Nephron progenitor cell (in vitro differentiated cells): ENCODE results near the gene LRBA.
A peak's percentile ranks its signal among the peaks of the same experiment; 100 is the strongest.

ENCODE experiments used
- DNase-seq: peaks from one replicate; pipeline ENCODE4 v3.0.0; 2021
- H3K27ac Mint-ChIP-seq: 2 replicates; pipeline ENCODE4 v1.8.0; 2021; ENCODE audit warnings: mild to moderate bottlenecking, moderate library complexity, mixed read lengths
- H3K27me3 Mint-ChIP-seq: 2 replicates; pipeline ENCODE4 v1.8.0; 2021; ENCODE audit warnings: mild to moderate bottlenecking, low read depth, mixed read lengths; ENCODE audit not compliant: poor library complexity
- H3K36me3 Mint-ChIP-seq: 2 replicates; pipeline ENCODE4 v1.8.0; 2021; ENCODE audit warnings: low read depth, mixed read lengths
- H3K4me1 Mint-ChIP-seq: 2 replicates; pipeline ENCODE4 v1.8.0; 2021; ENCODE audit warnings: mixed read lengths
- H3K4me3 Mint-ChIP-seq: 2 replicates; pipeline ENCODE4 v1.8.0; 2021; ENCODE audit warnings: mild to moderate bottlenecking, moderate library complexity, mixed read lengths
- H3K9me3 Mint-ChIP-seq: 2 replicates; pipeline ENCODE4 v1.8.0; 2021; ENCODE audit warnings: mild to moderate bottlenecking, moderate library complexity, mixed read lengths
- CTCF ChIP-seq: fragments of 200-600 bp; sonication (generic); IDR thresholded peaks from 2 replicates; pipeline ENCODE4 v1.5.0; 2021; ENCODE audit warnings: antibody characterized with exemption

LRBA gene

GRCh38 chr4:150299816-150300215, 715.3 kb downstream of the LRBA start:
- H3K4me1 Mint-ChIP-seq = no peaks in the 10 kb centered on the region
- H3K27me3 Mint-ChIP-seq = no peaks in the 10 kb centered on the region
- no peak overlapping the region for H3K27ac Mint-ChIP-seq
- no peaks in the 10 kb centered on the region for H3K9me3 Mint-ChIP-seq
- no peak for TF ChIP-seq CTCF
- DNase-seq = no peak
- H3K4me3 Mint-ChIP-seq = no peak overlapping the region
- no peaks in the 10 kb centered on the region for H3K36me3 Mint-ChIP-seq

GRCh38 chr4:150297861-150298474, 717.1 kb downstream of the LRBA start:
- peak; percentile 66 for TF ChIP-seq CTCF
- Mint-ChIP-seq H3K4me1 (no peaks in the 10 kb centered on the region), H3K36me3 (no peaks in the 10 kb centered on the region), H3K9me3 (no peaks in the 10 kb centered on the region), H3K27me3 (no peaks in the 10 kb centered on the region), H3K4me3 (no peak overlapping the region), H3K27ac (no peak overlapping the region)
- peak; percentile 36 for DNase-seq

GRCh38 chr4:150289881-150290280, 725.2 kb downstream of the LRBA start:
- Mint-ChIP-seq H3K9me3 (peaks cover 9% of the 10 kb centered on the region), H3K4me3 (no peak overlapping the region), H3K36me3 (peaks cover 14% of the 10 kb centered on the region), H3K4me1 (peaks cover 21% of the 10 kb centered on the region), H3K27ac (no peak overlapping the region), H3K27me3 (no peaks in the 10 kb centered on the region)
- no peak for TF ChIP-seq CTCF
- DNase-seq = no peak

GRCh38 chr4:150289198-150289597, 725.9 kb downstream of the LRBA start:
- peaks cover 14% of the 10 kb centered on the region for H3K36me3 Mint-ChIP-seq
- H3K4me1 Mint-ChIP-seq = peaks cover 21% of the 10 kb centered on the region
- DNase-seq = no peak
- H3K4me3 Mint-ChIP-seq = no peak overlapping the region
- H3K27ac Mint-ChIP-seq = no peak overlapping the region
- no peak for TF ChIP-seq CTCF
- no peaks in the 10 kb centered on the region for H3K27me3 Mint-ChIP-seq
- peaks cover 9% of the 10 kb centered on the region for H3K9me3 Mint-ChIP-seq

GRCh38 chr4:150286656-150287055, 728.4 kb downstream of the LRBA start:
- no peak overlapping the region for H3K4me3 Mint-ChIP-seq
- no peak overlapping the region for H3K27ac Mint-ChIP-seq
- peaks cover 16% of the 10 kb centered on the region for H3K36me3 Mint-ChIP-seq
- peaks cover 3% of the 10 kb centered on the region for H3K9me3 Mint-ChIP-seq
- H3K4me1 Mint-ChIP-seq = peaks cover 23% of the 10 kb centered on the region
- DNase-seq = no peak
- H3K27me3 Mint-ChIP-seq = no peaks in the 10 kb centered on the region
- no peak for TF ChIP-seq CTCF

GRCh38 chr4:150283689-150284088, 731.4 kb downstream of the LRBA start:
- H3K9me3 Mint-ChIP-seq = peaks cover 3% of the 10 kb centered on the region
- no peak for TF ChIP-seq CTCF
- H3K4me1 Mint-ChIP-seq = peaks cover 25% of the 10 kb centered on the region
- H3K27ac Mint-ChIP-seq = no peak overlapping the region
- no peak for DNase-seq
- H3K27me3 Mint-ChIP-seq = no peaks in the 10 kb centered on the region
- H3K4me3 Mint-ChIP-seq = no peak overlapping the region
- H3K36me3 Mint-ChIP-seq = peaks cover 21% of the 10 kb centered on the region
